ENCODE results near the gene TRIM7. TPM values are rescaled to one million over a fixed set of nuclear protein-coding genes. Genes with fewer than 3 reads are reported as not detected.

The TRIM7 gene
- total and polyA plus RNA-seq, 9 of the 15 experiments (the other 6 are each of a cell fraction or from before 2014, with no cell fraction given): 2.6 to 14.9 (median 8.9) TPM

- TF ChIP-seq ZNF609 (CRISPR knock-in tag; IDR thresholded peaks at IDR 0.05; ENCODE audit: borderline replicate concordance): 0 out of 2 replicates have a peak, but pooled peaks have one; percentile 73
- peak; percentile 36; the same call in 1 of the 2 replicates for TF ChIP-seq TFAP4 (CRISPR knock-in tag; IDR thresholded peaks at IDR 0.05; ENCODE audit: borderline replicate concordance)
These were observed 12.3 kb upstream of the TRIM7 start (continued) for GRCh38 chr5:181217111-181217802.
